PC-3 (cell line): ENCODE results near the gene SMIM14. TPM values are rescaled to one million over a fixed set of nuclear protein-coding genes. Genes with fewer than 3 reads are reported as not detected.
A peak's percentile ranks its signal among the peaks of the same experiment; 100 is the strongest.

ENCODE experiments used
- ATAC-seq: fragments of 200-7000 bp; cut with Tn5 transposase; 2 replicates; pipeline ENCODE4 v1.9.1; 2020; ENCODE audit warnings: mild to moderate bottlenecking, moderate library complexity
- BruUV-seq: library from RNA; stranded (reverse); fragments of 400-500 nt; replicated peaks from 2 replicates; lab custom pipeline; 2021; lab: Mats Ljungman, UMichigan
- CTCF ChIA-PET: fragments of 300-600 bp; sonication (Branson Sonifier 250); formaldehyde crosslinking; loops from one replicate; lab custom pipeline; 2022; ENCODE audit warnings: antibody characterized with exemption; lab: Charles Lee
- POLR2A ChIA-PET: fragments of 300-600 bp; sonication (Branson Sonifier 250); formaldehyde crosslinking; loops from one replicate; lab custom pipeline; 2022; ENCODE audit warnings: antibody characterized with exemption; ENCODE audit not compliant: unreplicated experiment; lab: Charles Lee
- DNase-seq: peaks from one replicate; pipeline ENCODE4 v3.0.0-alpha.2; 2015
- H2AFZ ChIP-seq: fragments of 300-600 bp; sonication (generic); 2 replicates; pipeline ENCODE4 v1.6.0; 2016; ENCODE audit warnings: antibody characterized with exemption, low read length
- H3F3A ChIP-seq: fragments of 300-600 bp; sonication (generic); one replicate; pipeline ENCODE4 v1.6.0; 2017; ENCODE audit warnings: antibody characterized with exemption, low read length, control low read depth, mild to moderate bottlenecking; ENCODE audit not compliant: unreplicated experiment
- H3K27ac ChIP-seq: fragments of 300-600 bp; sonication (generic); 2 replicates; pipeline ENCODE4 v1.5.1; 2016; ENCODE audit warnings: mild to moderate bottlenecking, low read length
- H3K27me3 ChIP-seq: fragments of 300-600 bp; sonication (generic); 2 replicates; pipeline ENCODE4 v1.6.1; 2016; ENCODE audit warnings: low read length, mixed read lengths
- H3K36me3 ChIP-seq: fragments of 300-600 bp; sonication (generic); 2 replicates; pipeline ENCODE4 v1.6.1; 2016; ENCODE audit warnings: low read depth, mixed run types, low read length, mixed read lengths
- H3K4me1 ChIP-seq: fragments of 300-600 bp; sonication (generic); 2 replicates; pipeline ENCODE4 v1.5.1; 2016; ENCODE audit warnings: low read length; ENCODE audit not compliant: insufficient read depth
- H3K4me2 ChIP-seq: fragments of 300-600 bp; sonication (generic); 2 replicates; pipeline ENCODE4 v1.6.0; 2016; ENCODE audit warnings: low read length
- H3K4me3 ChIP-seq: fragments of 300-600 bp; sonication (generic); 2 replicates; pipeline ENCODE4 v1.5.1; 2016; ENCODE audit warnings: mild to moderate bottlenecking, low read length, mixed read lengths
- H3K79me2 ChIP-seq: fragments of 300-600 bp; sonication (generic); 2 replicates; pipeline ENCODE4 v1.6.1; 2017; ENCODE audit warnings: low read length, mixed read lengths
- H3K9ac ChIP-seq: fragments of 300-600 bp; sonication (generic); 2 replicates; pipeline ENCODE4 v1.6.0; 2016; ENCODE audit warnings: mild to moderate bottlenecking, low read length
- H3K9me2 ChIP-seq: fragments of 300-600 bp; sonication (generic); replicated peaks from 2 replicates; pipeline ENCODE4 v1.6.1; 2016; ENCODE audit warnings: mixed run types, low read length, mixed read lengths
- H3K9me3 ChIP-seq: fragments of 300-600 bp; sonication (generic); 2 replicates; pipeline ENCODE4 v1.6.1; 2016; ENCODE audit warnings: low read length, mixed read lengths
- H4K20me1 ChIP-seq: fragments of 300-600 bp; sonication (generic); 2 replicates; pipeline ENCODE4 v1.6.1; 2016; ENCODE audit warnings: low read length, mixed read lengths
- EZH2 ChIP-seq: fragments of 300-600 bp; sonication (generic); IDR thresholded peaks from one replicate; pipeline ENCODE4 v1.6.1; 2017; ENCODE audit warnings: antibody characterized with exemption, mild to moderate bottlenecking, low read length; ENCODE audit not compliant: unreplicated experiment
- EZH2phosphoT487 ChIP-seq: fragments of 300-600 bp; sonication (generic); IDR thresholded peaks from 2 replicates; pipeline ENCODE4 v1.6.1; 2018; ENCODE audit warnings: mild to moderate bottlenecking, antibody characterized with exemption, low read length, borderline replicate concordance
- intact Hi-C: fragments of 100-400 bp; cut with micrococcal nuclease; formaldehyde crosslinking; loops from 2 replicates; pipeline ENCODE4 v1.9.0; 2023
- total RNA-seq: library from RNA; depleted of rRNA; stranded (reverse); fragments of >200 nt; gene quantifications from 2 replicates; pipeline ENCODE4 v1.2.3, GENCODE V29; 2014
- TF ChIP-seq, protein P1 (sequence below): fragments of 300-600 bp; sonication (generic); conservative IDR thresholded peaks from 2 replicates; pipeline ENCODE4 v1.5.1; 2017; ENCODE audit warnings: antibody characterized with exemption, low read depth, mild to moderate bottlenecking, low read length

The SMIM14 gene
- total RNA-seq, 1 experiment from 2014 or later: 4.8 TPM

DNA sequence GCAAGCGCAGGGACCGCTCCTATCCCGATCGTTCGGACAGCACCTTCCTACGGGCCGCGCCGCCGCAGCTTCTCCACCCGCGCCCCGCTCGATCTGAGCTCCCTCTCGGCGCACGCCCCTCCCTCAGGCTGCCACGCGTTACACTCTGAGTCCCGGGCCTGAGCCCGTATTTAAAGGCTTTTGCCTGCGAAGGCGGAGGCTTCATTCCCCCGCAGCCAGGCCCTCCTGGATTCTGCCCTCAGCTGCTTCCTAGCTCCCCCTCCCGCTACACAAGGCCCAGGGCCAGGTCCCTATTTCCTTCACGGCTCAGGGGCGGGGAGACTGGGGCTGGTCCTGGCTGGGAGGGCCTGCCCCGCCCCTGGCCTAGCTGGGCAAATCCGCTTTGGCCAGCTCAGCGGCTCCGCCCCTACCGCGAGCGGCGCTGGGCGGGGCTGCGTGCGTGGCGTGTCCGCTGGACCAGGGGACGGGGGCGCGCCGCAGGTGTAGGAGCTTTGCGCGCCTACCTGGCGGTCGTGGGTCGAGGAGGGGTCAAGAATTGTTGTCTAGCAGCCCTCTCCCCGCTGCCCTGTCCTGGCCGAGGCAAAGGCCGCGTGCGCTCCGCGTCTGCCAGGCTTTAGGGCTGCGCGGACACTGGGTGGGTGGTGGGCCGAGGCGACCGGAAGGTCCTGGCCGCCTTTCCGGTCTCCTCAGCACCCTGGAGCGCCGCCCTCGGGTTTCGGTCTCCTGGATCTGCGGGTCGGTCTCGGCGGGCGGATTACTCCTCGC lies 111.2 kb downstream of the SMIM14 start, which contains the start of gene UGDH:
Gene UGDH (minus strand): TSS at position 144 of the 765 bp plus-strand sequence. CDS start 5,927 bp downstream, outside the sequence.
- intact Hi-C loops: loop anchor here (1.0 to 5.0 kb wide), 3 partner anchors 45 to 112 kb away; no protein-coding TSS in a partner anchor
- Histone ChIP-seq H4K20me1 (no peaks in the 10 kb centered on the region), H3K79me2 (peaks cover 53% of the 10 kb centered on the region), H3K27ac (peak within 1 kb of the TSS; percentile 89), H3K9ac (peak within 1 kb of the TSS; percentile 93), H3K9me2 (no peaks in the 10 kb centered on the region), H3K4me1 (peaks cover 20% of the 10 kb centered on the region), H3K4me3 (peak within 1 kb of the TSS; percentile 95), H3K36me3 (peaks cover 14% of the 10 kb centered on the region), H3K4me2 (peak within 1 kb of the TSS; percentile 96), H3K27me3 (no peaks in the 10 kb centered on the region), H2AFZ (peak within 1 kb of the TSS; percentile 75), H3F3A (no peaks in the 10 kb centered on the region), H3K9me3 (no peaks in the 10 kb centered on the region)
- ChIA-PET CTCF (interaction anchor here (0.5 to 0.9 kb wide), 4 partner anchors 15 to 64 kb away, joined by 3 to 6 read pairs (median 4); no protein-coding TSS in a partner anchor), POLR2A (interaction anchor here (0.5 to 1.4 kb wide), 18 partner anchors 8 to 989 kb away, joined by 3 to 26 read pairs (median 6); partner anchors contain the start of genes LIAS and SMIM14)
- TF ChIP-seq EZH2phosphoT487 (no peak), EZH2 (no peak)
- TF ChIP-seq, protein P1, sequence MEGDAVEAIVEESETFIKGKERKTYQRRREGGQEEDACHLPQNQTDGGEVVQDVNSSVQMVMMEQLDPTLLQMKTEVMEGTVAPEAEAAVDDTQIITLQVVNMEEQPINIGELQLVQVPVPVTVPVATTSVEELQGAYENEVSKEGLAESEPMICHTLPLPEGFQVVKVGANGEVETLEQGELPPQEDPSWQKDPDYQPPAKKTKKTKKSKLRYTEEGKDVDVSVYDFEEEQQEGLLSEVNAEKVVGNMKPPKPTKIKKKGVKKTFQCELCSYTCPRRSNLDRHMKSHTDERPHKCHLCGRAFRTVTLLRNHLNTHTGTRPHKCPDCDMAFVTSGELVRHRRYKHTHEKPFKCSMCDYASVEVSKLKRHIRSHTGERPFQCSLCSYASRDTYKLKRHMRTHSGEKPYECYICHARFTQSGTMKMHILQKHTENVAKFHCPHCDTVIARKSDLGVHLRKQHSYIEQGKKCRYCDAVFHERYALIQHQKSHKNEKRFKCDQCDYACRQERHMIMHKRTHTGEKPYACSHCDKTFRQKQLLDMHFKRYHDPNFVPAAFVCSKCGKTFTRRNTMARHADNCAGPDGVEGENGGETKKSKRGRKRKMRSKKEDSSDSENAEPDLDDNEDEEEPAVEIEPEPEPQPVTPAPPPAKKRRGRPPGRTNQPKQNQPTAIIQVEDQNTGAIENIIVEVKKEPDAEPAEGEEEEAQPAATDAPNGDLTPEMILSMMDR: no peak
- DNase-seq (peak; percentile 95), ATAC-seq (peak; percentile 87)
- BruUV-seq: no TSS peak

DNA sequence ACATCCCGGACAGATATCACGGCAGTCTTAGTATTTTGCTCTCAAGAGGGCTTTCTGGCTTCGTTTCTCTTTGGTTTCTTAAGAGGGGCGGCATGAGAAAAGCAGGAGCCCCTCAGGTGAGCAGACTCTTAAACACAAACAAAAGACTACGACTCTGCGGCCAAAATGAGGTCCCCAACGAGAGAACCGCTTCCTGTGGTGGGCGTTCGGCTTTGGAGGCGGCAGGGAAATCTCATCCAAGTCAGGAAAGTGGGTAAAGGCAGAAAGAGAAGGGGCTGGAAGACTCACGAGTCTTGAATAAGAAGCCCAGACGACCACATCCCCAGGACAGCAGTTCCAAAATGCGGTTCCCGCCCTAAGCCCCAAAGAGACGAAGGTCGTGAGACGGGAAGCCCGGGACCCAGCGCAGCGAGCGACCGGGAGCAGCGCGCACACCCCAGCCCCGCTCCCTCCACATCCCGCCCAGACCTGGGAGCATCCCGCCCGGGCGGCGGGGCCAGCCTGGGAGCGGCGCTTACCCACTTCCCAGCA lies 111.8 kb downstream of the SMIM14 start:
- CTCF ChIA-PET: interaction anchor here (0.5 to 0.9 kb wide), 4 partner anchors 16 to 65 kb away, joined by 3 to 6 read pairs (median 4); no protein-coding TSS in a partner anchor
- no peak for ATAC-seq
- intact Hi-C loops: loop anchor here (1.0 to 5.0 kb wide), 4 partner anchors 45 to 112 kb away; no protein-coding TSS in a partner anchor

More for the DNA sequence above, 111.8 kb downstream of the SMIM14 start:
- TSS peak; percentile 69 for BruUV-seq
- POLR2A ChIA-PET: interaction anchor here (0.5 to 1.4 kb wide), 14 partner anchors 12 to 989 kb away, joined by 3 to 26 read pairs (median 7); partner anchors contain the start of genes LIAS and SMIM14
- Histone ChIP-seq H3K4me3 (peak overlapping the region; percentile 95), H2AFZ (peak overlapping the region; percentile 75), H3K4me1 (peaks cover 23% of the 10 kb centered on the region), H3K27ac (peak overlapping the region; percentile 89), H3K36me3 (peaks cover 11% of the 10 kb centered on the region), H3F3A (no peaks in the 10 kb centered on the region), H3K9me2 (no peaks in the 10 kb centered on the region), H3K9me3 (no peaks in the 10 kb centered on the region), H4K20me1 (no peaks in the 10 kb centered on the region), H3K79me2 (peaks cover 59% of the 10 kb centered on the region), H3K4me2 (peak overlapping the region; percentile 96), H3K27me3 (no peaks in the 10 kb centered on the region), H3K9ac (peak overlapping the region; percentile 93)
- TF ChIP-seq EZH2phosphoT487: no peak
- no peak for TF ChIP-seq EZH2
- TF ChIP-seq, protein P1: no peak
- peak; percentile 3 for DNase-seq
